ENCODE data around the gene ZBTB43.

GRCh38 chr9:126781186-126782052 lies 23.4 kb upstream of the ZBTB43 start:
- TF ChIP-seq CTCF (IDR thresholded peaks at IDR 0.05) (peak; percentile 78 to 96 (median 89)), POLR2AphosphoS5 (IDR thresholded peaks at IDR 0.05) (no peak), POLR2A (IDR thresholded peaks at IDR 0.05) (no peak), EP300 (IDR thresholded peaks at IDR 0.05) (no peak)

Data from sigmoid colon (tissue), 4 donors.